Brain microvascular endothelial cell (primary cell): Measurements from ENCODE around the gene SCYGR8.

Experiments
- DNase-seq: peaks from one replicate; pipeline ENCODE4 v3.0.0-alpha.2; 2020
- H3K27ac ChIP-seq: fragments of 250-450 bp; sonication (Bioruptor Pico); 2 replicates; pipeline ENCODE4 v1.5.1; 2020; ENCODE audit warnings: mild to moderate bottlenecking, moderate library complexity
- H3K27me3 ChIP-seq: fragments of 250-450 bp; sonication (Bioruptor Pico); replicated peaks from 2 replicates; pipeline ENCODE4 v1.5.1; 2020; ENCODE audit warnings: mild to moderate bottlenecking
- H3K36me3 ChIP-seq: fragments of 250-450 bp; sonication (Bioruptor Pico); replicated peaks from 2 replicates; pipeline ENCODE4 v1.5.1; 2020; ENCODE audit warnings: mild to moderate bottlenecking
- H3K4me3 ChIP-seq: 2 replicates; pipeline ENCODE4 v1.5.1; 2011; ENCODE audit warnings: low read depth, mild to moderate bottlenecking, control low read depth, low read length, moderate library complexity
- in situ Hi-C: cut with HindIII; loops from 2 replicates; pipeline ENCODE4 v1.10.0; 2017; ENCODE audit warnings: low sequenced_read_pairs, low pct_ligation_motif_present
- TF ChIP-seq, protein P1 (sequence below): IDR thresholded peaks from 2 replicates; pipeline ENCODE4 v1.5.1; 2011; ENCODE audit warnings: low read depth, mild to moderate bottlenecking, moderate library complexity, low read length, control low read depth, inconsistent platforms; ENCODE audit errors: missing control alignments

Gene SCYGR8, protein sequence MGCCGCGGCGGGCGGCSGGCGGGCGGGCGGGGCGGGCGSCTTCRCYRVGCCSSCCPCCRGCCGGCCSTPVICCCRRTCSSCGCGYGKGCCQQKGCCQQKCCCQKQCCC

DNA sequence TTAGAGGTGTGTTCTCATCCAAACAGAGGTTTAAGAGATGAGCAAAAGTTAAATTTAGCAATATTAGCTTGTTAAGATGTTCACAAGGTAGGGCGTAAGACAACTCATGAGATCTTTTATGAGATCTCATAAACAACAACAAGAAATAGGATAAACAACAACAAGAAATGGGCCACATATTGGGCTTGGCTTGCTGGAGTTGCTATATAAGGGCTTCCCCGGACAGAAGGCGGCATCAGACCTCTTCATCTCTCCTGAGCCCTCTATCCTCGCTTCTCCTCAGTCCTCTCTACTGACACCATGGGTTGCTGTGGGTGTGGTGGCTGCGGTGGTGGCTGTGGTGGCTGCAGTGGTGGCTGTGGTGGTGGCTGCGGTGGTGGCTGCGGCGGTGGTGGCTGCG lies at the start of gene SCYGR8:
Gene SCYGR8 (plus strand): TSS at position 301 of the 400 bp plus-strand sequence. CDS start 0 bp downstream, at position 301.
- H3K27ac ChIP-seq = no peak within 1 kb of the TSS
- in situ Hi-C loops = no loop called here
- TF ChIP-seq, protein P1, sequence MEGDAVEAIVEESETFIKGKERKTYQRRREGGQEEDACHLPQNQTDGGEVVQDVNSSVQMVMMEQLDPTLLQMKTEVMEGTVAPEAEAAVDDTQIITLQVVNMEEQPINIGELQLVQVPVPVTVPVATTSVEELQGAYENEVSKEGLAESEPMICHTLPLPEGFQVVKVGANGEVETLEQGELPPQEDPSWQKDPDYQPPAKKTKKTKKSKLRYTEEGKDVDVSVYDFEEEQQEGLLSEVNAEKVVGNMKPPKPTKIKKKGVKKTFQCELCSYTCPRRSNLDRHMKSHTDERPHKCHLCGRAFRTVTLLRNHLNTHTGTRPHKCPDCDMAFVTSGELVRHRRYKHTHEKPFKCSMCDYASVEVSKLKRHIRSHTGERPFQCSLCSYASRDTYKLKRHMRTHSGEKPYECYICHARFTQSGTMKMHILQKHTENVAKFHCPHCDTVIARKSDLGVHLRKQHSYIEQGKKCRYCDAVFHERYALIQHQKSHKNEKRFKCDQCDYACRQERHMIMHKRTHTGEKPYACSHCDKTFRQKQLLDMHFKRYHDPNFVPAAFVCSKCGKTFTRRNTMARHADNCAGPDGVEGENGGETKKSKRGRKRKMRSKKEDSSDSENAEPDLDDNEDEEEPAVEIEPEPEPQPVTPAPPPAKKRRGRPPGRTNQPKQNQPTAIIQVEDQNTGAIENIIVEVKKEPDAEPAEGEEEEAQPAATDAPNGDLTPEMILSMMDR = no peak

DNA sequence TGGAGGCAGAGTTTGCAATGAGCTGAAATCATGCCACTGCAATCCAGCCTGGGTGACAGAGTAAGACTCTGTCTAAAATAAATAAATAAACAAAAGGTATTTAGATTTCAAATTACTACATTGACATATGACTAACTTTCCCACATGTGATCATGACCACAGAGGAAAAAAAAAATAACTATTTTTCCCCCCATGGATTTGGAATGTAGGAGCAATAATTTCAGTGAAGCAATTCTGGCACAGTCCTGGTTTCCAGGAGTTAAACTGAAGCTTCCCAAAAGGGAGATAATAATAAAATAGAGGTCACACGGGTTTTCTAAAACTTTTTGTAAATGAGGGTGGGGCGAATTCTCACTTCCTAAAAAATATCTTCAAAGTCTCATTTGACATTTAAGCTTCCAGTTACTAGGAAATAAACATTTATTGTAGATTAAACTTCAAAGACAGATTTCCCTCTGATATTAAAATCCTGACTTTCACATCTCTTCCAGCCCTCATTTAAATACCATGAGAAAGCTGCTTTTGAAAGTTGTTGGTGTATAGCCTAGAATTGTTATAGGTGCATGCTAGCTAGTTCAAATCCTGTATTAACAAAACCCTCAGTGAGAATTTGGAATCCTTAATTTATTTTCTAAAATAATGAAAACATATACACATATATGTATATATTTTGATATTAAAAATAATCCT lies 48.6 kb upstream of the SCYGR8 start:
- no peak for DNase-seq
- in situ Hi-C loops = no loop called here
- Histone ChIP-seq H3K27ac (no peak overlapping the region), H3K27me3 (no peaks in the 10 kb centered on the region), H3K36me3 (no peaks in the 10 kb centered on the region), H3K4me3 (no peak overlapping the region)
- TF ChIP-seq, protein P1 = no peak

More for the DNA sequence above, at the start of gene SCYGR8:
- no peaks in the 10 kb centered on the region for H3K27me3 ChIP-seq
- H3K36me3 ChIP-seq = no peaks in the 10 kb centered on the region
- DNase-seq = no peak
- H3K4me3 ChIP-seq = no peak within 1 kb of the TSS

DNA sequence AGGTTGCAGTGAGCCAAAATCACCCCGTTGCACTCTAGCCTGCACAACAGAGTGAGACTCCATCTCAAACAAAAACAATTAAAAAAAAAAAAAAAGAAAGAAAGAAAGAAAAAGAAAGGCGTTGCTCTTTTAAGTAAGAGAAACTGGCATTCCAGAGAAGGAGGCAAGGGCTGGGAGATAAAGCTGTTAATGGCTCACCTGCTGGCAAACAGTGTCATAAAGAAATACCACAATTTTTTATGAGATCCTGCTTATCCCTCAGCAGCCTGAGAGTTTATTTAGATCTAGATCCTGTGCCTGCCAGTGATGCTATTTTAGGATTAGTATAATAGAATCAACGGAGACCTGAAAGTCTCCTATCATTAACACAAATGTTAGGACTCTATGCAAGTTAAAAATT lies 44.1 kb upstream of the SCYGR8 start:
- H3K27ac ChIP-seq = no peak overlapping the region
- H3K27me3 ChIP-seq = no peaks in the 10 kb centered on the region
- no peak overlapping the region for H3K4me3 ChIP-seq
- no peak for DNase-seq
- in situ Hi-C loops = no loop called here
- H3K36me3 ChIP-seq = no peaks in the 10 kb centered on the region
- TF ChIP-seq, protein P1 = no peak

DNA sequence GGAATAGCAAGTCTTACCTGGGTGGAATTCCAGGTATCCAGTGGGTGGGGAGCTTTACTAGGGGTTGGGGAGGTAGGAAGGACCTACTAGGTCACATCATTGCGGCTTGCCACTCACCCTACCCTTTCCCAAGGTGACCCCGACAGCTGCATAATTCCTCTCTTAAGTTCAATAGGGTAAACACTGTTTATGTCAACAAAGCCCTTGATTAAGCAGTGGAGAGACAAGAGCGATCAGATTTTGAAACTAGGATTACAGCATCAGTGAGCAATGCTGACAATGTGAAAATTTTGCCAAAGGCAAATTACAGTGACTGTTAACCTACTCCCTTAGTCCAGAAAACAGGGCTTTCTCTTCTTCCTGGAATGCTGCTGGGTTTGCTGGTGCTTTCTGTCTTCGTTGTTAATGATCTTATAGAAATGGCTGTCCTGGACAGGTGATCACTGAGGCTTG lies 42.4 kb upstream of the SCYGR8 start:
- no peak for DNase-seq
- Histone ChIP-seq H3K36me3 (no peaks in the 10 kb centered on the region), H3K27me3 (no peaks in the 10 kb centered on the region), H3K4me3 (no peak overlapping the region), H3K27ac (no peak overlapping the region)
- TF ChIP-seq, protein P1 = no peak
- in situ Hi-C loops = no loop called here

DNA sequence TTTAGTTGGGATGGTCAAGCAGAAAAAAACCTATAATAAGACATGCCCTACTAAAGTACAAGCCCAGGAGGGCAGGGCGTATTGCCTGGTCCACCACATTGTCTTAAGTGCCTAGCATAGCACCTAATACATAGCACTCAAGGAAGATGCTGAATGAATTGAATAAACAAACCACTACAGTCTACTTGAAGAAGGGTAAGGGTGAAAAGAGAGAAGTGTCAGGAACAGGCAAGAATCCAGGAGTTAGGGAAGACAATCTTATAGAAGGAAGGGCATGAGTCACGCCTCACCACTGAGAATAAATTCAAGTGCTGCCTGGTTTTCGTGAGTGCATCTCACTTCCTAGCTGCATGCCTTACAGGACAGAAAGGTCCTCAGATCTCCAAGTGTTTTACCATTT lies 41.7 kb upstream of the SCYGR8 start:
- Histone ChIP-seq H3K4me3 (no peak overlapping the region), H3K36me3 (no peaks in the 10 kb centered on the region), H3K27ac (no peak overlapping the region), H3K27me3 (no peaks in the 10 kb centered on the region)
- DNase-seq = no peak
- in situ Hi-C loops = no loop called here
- TF ChIP-seq, protein P1 = no peak
